Caco-2 (cell line): ENCODE results near the gene ARHGEF18. TPM values are rescaled to one million over a fixed set of nuclear protein-coding genes. Genes with fewer than 3 reads are reported as not detected.

Source experiments
- BruUV-seq: library from RNA; stranded (reverse); fragments of 400-500 nt; replicated peaks from 2 replicates; lab custom pipeline; 2021; lab: Mats Ljungman, UMichigan
- CTCF ChIA-PET: fragments of 300-600 bp; sonication (Branson Sonifier 250); formaldehyde crosslinking; loops from one replicate; lab custom pipeline; 2022; ENCODE audit warnings: antibody characterized with exemption; lab: Charles Lee
- POLR2A ChIA-PET: fragments of 300-600 bp; sonication (Branson Sonifier 250); formaldehyde crosslinking; loops from one replicate; lab custom pipeline; 2022; ENCODE audit warnings: antibody characterized with exemption; lab: Charles Lee
- DNase-seq, 2 experiments: peaks; one replicate each; pipeline versions ENCODE4 v3.0.0 to v3.0.0-alpha.2; 2020 to 2022
- H3K27me3 ChIP-seq: replicated peaks from 2 replicates; pipeline ENCODE4 v1.6.0; 2011; ENCODE audit warnings: low read length; ENCODE audit not compliant: control insufficient read depth, insufficient read depth
- H3K36me3 ChIP-seq: 2 replicates; pipeline ENCODE4 v1.5.1; 2011; ENCODE audit warnings: low read length; ENCODE audit not compliant: control insufficient read depth, insufficient read depth
- H3K4me1 ChIP-seq: fragments of 250-450 bp; sonication (Bioruptor Pico); 2 replicates; pipeline ENCODE4 v1.5.1; 2020; ENCODE audit warnings: mild to moderate bottlenecking
- H3K4me3 ChIP-seq: 2 replicates; pipeline ENCODE4 v1.5.1; 2011; ENCODE audit warnings: low read depth, mild to moderate bottlenecking, control low read depth, low read length
- H3K9me3 ChIP-seq: fragments of 250-450 bp; sonication (Bioruptor Pico); 2 replicates; pipeline ENCODE4 v1.5.1; 2020; ENCODE audit warnings: mild to moderate bottlenecking, moderate library complexity
- H3K27ac Mint-ChIP-seq: one replicate; pipeline ENCODE4 v1.8.0; 2022; ENCODE audit warnings: mixed read lengths; ENCODE audit not compliant: unreplicated experiment
- H3K27me3 Mint-ChIP-seq: one replicate; pipeline ENCODE4 v1.8.0; 2022; ENCODE audit warnings: mixed read lengths; ENCODE audit not compliant: insufficient read depth, unreplicated experiment
- H3K36me3 Mint-ChIP-seq: one replicate; pipeline ENCODE4 v1.8.0; 2022; ENCODE audit warnings: mild to moderate bottlenecking, mixed read lengths; ENCODE audit not compliant: insufficient read depth, unreplicated experiment
- H3K4me1 Mint-ChIP-seq: one replicate; pipeline ENCODE4 v1.8.0; 2022; ENCODE audit warnings: low read depth, mixed read lengths; ENCODE audit not compliant: unreplicated experiment
- H3K4me3 Mint-ChIP-seq: one replicate; pipeline ENCODE4 v1.8.0; 2022; ENCODE audit warnings: mild to moderate bottlenecking, moderate library complexity, mixed read lengths; ENCODE audit not compliant: unreplicated experiment
- H3K9me3 Mint-ChIP-seq: one replicate; pipeline ENCODE4 v1.8.0; 2022; ENCODE audit warnings: mixed read lengths; ENCODE audit not compliant: unreplicated experiment
- CTCF ChIP-seq, 2 experiments: fragments of 200-600 bp in 1 of 2; IDR thresholded peaks; 1 replicate in 1 of 2; 2 replicates in 1 of 2; pipeline versions ENCODE4 v1.5.1 to v1.8.0; 2011 to 2022; ENCODE audit warnings: antibody characterized with exemption in 1 of 2, control low read depth in 1 of 2, inconsistent platforms in 1 of 2, low read depth in 1 of 2, low read length in 1 of 2, mild to moderate bottlenecking in 1 of 2, moderate library complexity in 1 of 2; ENCODE audit not compliant: insufficient read depth in 1 of 2, severe bottlenecking in 1 of 2, unreplicated experiment in 1 of 2
- intact Hi-C: fragments of 100-400 bp; cut with micrococcal nuclease; formaldehyde crosslinking; loops from one replicate; pipeline ENCODE4 v1.10.0; 2022; ENCODE audit not compliant: unreplicated experiment
- total RNA-seq: library from RNA; stranded (reverse); gene quantifications from 2 replicates; pipeline ENCODE4 v1.2.3, GENCODE V29; 2022

ARHGEF18 gene
- total RNA-seq, 1 experiment from 2014 or later = 53.1 TPM

GRCh38 chr19:7360393-7360984 is 11.8 kb downstream of the ARHGEF18 start:
- Mint-ChIP-seq H3K36me3 (no peaks in the 10 kb centered on the region), H3K4me3 (no peak overlapping the region), H3K27ac (no peak overlapping the region), H3K9me3 (peaks cover 23% of the 10 kb centered on the region), H3K27me3 (peaks cover 17% of the 10 kb centered on the region), H3K4me1 (no peaks in the 10 kb centered on the region)
- ChIA-PET CTCF (no interaction called here), POLR2A (no interaction called here)
- no peak for TF ChIP-seq CTCF (IDR thresholded peaks at IDR 0.05; ENCODE audit: insufficient read depth in 1 of 2, low read depth in 1 of 2, low read length in 1 of 2, severe bottlenecking in 1 of 2, unreplicated experiment in 1 of 2)
- DNase-seq = no peak
- BruUV-seq = no TSS peak
- intact Hi-C loops = no loop called here
- Histone ChIP-seq H3K4me1 (no peaks in the 10 kb centered on the region), H3K27me3 (no peaks in the 10 kb centered on the region), H3K36me3 (no peaks in the 10 kb centered on the region), H3K4me3 (no peak overlapping the region), H3K9me3 (no peaks in the 10 kb centered on the region)

- Mint-ChIP-seq H3K9me3 (peaks cover 18% of the 10 kb centered on the region), H3K36me3 (no peaks in the 10 kb centered on the region), H3K4me1 (no peaks in the 10 kb centered on the region), H3K4me3 (no peak overlapping the region), H3K27ac (no peak overlapping the region), H3K27me3 (peaks cover 17% of the 10 kb centered on the region)
- Histone ChIP-seq H3K27me3 (no peaks in the 10 kb centered on the region), H3K9me3 (no peaks in the 10 kb centered on the region), H3K4me3 (no peak overlapping the region), H3K36me3 (no peaks in the 10 kb centered on the region), H3K4me1 (no peaks in the 10 kb centered on the region)
- no peak for DNase-seq
- no peak for TF ChIP-seq CTCF (IDR thresholded peaks at IDR 0.05; ENCODE audit: insufficient read depth in 1 of 2, low read depth in 1 of 2, low read length in 1 of 2, severe bottlenecking in 1 of 2, unreplicated experiment in 1 of 2)
- BruUV-seq = no TSS peak
- POLR2A ChIA-PET = no interaction called here
- intact Hi-C loops = no loop called here
- CTCF ChIA-PET = no interaction called here
Observed at GRCh38 chr19:7363225-7363624, 14.5 kb downstream of the ARHGEF18 start.

- no TSS peak for BruUV-seq
- H3K9me3 Mint-ChIP-seq = peaks cover 12% of the 10 kb centered on the region
- POLR2A ChIA-PET = interaction anchor here (0.6 kb wide), 1 partner anchor 123 kb away, joined by 10 read pairs; no protein-coding TSS in a partner anchor
Observed at GRCh38 chr19:7366701-7367420, 18.1 kb downstream of the ARHGEF18 start.

More at GRCh38 chr19:7366701-7367420, 18.1 kb downstream of the ARHGEF18 start:
- DNase-seq = peak in 1 of 2 experiments; percentile 47
- Mint-ChIP-seq H3K4me3 (no peak overlapping the region), H3K36me3 (no peaks in the 10 kb centered on the region), H3K27me3 (peaks cover 14% of the 10 kb centered on the region), H3K27ac (no peak overlapping the region), H3K4me1 (peaks cover 7% of the 10 kb centered on the region)
- peak; percentile 9 to 56 for TF ChIP-seq CTCF (IDR thresholded peaks at IDR 0.05; ENCODE audit: insufficient read depth in 1 of 2, low read depth in 1 of 2, low read length in 1 of 2, severe bottlenecking in 1 of 2, unreplicated experiment in 1 of 2)
- Histone ChIP-seq H3K4me3 (no peak overlapping the region), H3K36me3 (no peaks in the 10 kb centered on the region), H3K9me3 (no peaks in the 10 kb centered on the region), H3K4me1 (no peaks in the 10 kb centered on the region), H3K27me3 (no peaks in the 10 kb centered on the region)
- intact Hi-C loops = loop anchor here (1.0 kb wide), 1 partner anchor 13 kb away; no protein-coding TSS in a partner anchor
- CTCF ChIA-PET = interaction anchor here (0.6 to 1.3 kb wide), 5 partner anchors 12 to 202 kb away, joined by 3 to 5 read pairs (median 4); no protein-coding TSS in a partner anchor
